SU-DHL-6 (cell line): ENCODE results near the gene SLC2A6.

Experiments used
- H2AFZ ChIP-seq: fragments of 200-600 bp; sonication (generic); 2 replicates; pipeline ENCODE4 v1.6.1; 2014; ENCODE audit warnings: low read depth, mild to moderate bottlenecking, moderate library complexity, mixed read lengths, antibody characterized with exemption, low read length; ENCODE audit not compliant: severe bottlenecking
- H3F3A ChIP-seq: fragments of 200-600 bp; shearing (Covaris generic); 2 replicates; pipeline ENCODE4 v1.6.0; 2016; ENCODE audit warnings: antibody characterized with exemption, mild to moderate bottlenecking; ENCODE audit not compliant: insufficient read depth
- H3K27ac ChIP-seq: fragments of 200-600 bp; sonication (generic); 2 replicates; pipeline ENCODE4 v1.5.1; 2016; ENCODE audit warnings: low read depth, mild to moderate bottlenecking, low read length, moderate library complexity, mixed read lengths
- H3K27me3 ChIP-seq: fragments of 200-600 bp; sonication (generic), shearing (Covaris generic); 2 replicates; pipeline ENCODE4 v1.6.0; 2014; ENCODE audit warnings: mild to moderate bottlenecking, low read length
- H3K36me3 ChIP-seq: fragments of 200-600 bp; sonication (generic); 2 replicates; pipeline ENCODE4 v1.6.1; 2014; ENCODE audit warnings: mild to moderate bottlenecking, low read length, mixed read lengths
- H3K4me2 ChIP-seq: fragments of 300-600, 200-600 bp; shearing (Covaris generic), sonication (generic); 2 replicates; pipeline ENCODE4 v1.6.0; 2014; ENCODE audit warnings: low read length, low read depth, mild to moderate bottlenecking; ENCODE audit not compliant: poor library complexity, severe bottlenecking
- H3K4me3 ChIP-seq: fragments of 200-600 bp; sonication (generic); 2 replicates; pipeline ENCODE4 v1.5.1; 2014; ENCODE audit warnings: antibody characterized with exemption, low read length, mild to moderate bottlenecking, mixed read lengths; ENCODE audit not compliant: insufficient read depth, poor library complexity, severe bottlenecking
- H3K79me2 ChIP-seq: fragments of 200-600 bp; sonication (generic); 2 replicates; pipeline ENCODE4 v1.6.1; 2014; ENCODE audit warnings: mild to moderate bottlenecking, low read length, moderate library complexity; ENCODE audit not compliant: insufficient read depth
- H3K9ac ChIP-seq: fragments of 200-600 bp; sonication (generic); 2 replicates; pipeline ENCODE4 v1.7.0; 2014; ENCODE audit warnings: mild to moderate bottlenecking, low read length
- H3K9me2 ChIP-seq: fragments of 200-600 bp; sonication (generic); replicated peaks from 2 replicates; pipeline ENCODE4 v1.6.1; 2014; ENCODE audit warnings: low read length; ENCODE audit not compliant: insufficient read depth
- H3K9me3 ChIP-seq: fragments of 200-600 bp; sonication (generic); 2 replicates; pipeline ENCODE4 v1.6.1; 2014; ENCODE audit warnings: low read length, mixed read lengths; ENCODE audit not compliant: insufficient read depth
- H4K20me1 ChIP-seq: fragments of 200-600 bp; sonication (generic); 2 replicates; pipeline ENCODE4 v1.6.1; 2014; ENCODE audit warnings: low read depth, mild to moderate bottlenecking, antibody characterized with exemption, low read length, moderate library complexity, mixed read lengths
- EZH2phosphoT487 ChIP-seq: fragments of 200-600 bp; sonication (generic), shearing (Covaris generic); conservative IDR thresholded peaks from 2 replicates; pipeline ENCODE4 v1.6.1; 2018; ENCODE audit warnings: mild to moderate bottlenecking, antibody characterized with exemption, low read length, moderate library complexity, mixed read lengths
- TF ChIP-seq, protein P1 (sequence below): fragments of 200-600 bp; sonication (generic); IDR thresholded peaks from one replicate; pipeline ENCODE4 v1.5.1; 2017; ENCODE audit warnings: antibody characterized with exemption, mild to moderate bottlenecking, low read length, moderate library complexity; ENCODE audit not compliant: insufficient read depth, poor library complexity, severe bottlenecking

SLC2A6 gene

GRCh38 chr9:133454943-133455673 is 23.8 kb downstream of the SLC2A6 start:
- Histone ChIP-seq H3K9ac (no peak overlapping the region), H3K36me3 (no peaks in the 10 kb centered on the region), H3K79me2 (no peaks in the 10 kb centered on the region), H3F3A (no peaks in the 10 kb centered on the region), H3K27ac (no peak overlapping the region), H3K9me3 (no peaks in the 10 kb centered on the region), H3K4me3 (no peak overlapping the region), H2AFZ (no peak overlapping the region), H3K4me2 (no peak overlapping the region), H4K20me1 (no peaks in the 10 kb centered on the region), H3K9me2 (no peaks in the 10 kb centered on the region), H3K27me3 (no peaks in the 10 kb centered on the region)
- TF ChIP-seq, protein P1, sequence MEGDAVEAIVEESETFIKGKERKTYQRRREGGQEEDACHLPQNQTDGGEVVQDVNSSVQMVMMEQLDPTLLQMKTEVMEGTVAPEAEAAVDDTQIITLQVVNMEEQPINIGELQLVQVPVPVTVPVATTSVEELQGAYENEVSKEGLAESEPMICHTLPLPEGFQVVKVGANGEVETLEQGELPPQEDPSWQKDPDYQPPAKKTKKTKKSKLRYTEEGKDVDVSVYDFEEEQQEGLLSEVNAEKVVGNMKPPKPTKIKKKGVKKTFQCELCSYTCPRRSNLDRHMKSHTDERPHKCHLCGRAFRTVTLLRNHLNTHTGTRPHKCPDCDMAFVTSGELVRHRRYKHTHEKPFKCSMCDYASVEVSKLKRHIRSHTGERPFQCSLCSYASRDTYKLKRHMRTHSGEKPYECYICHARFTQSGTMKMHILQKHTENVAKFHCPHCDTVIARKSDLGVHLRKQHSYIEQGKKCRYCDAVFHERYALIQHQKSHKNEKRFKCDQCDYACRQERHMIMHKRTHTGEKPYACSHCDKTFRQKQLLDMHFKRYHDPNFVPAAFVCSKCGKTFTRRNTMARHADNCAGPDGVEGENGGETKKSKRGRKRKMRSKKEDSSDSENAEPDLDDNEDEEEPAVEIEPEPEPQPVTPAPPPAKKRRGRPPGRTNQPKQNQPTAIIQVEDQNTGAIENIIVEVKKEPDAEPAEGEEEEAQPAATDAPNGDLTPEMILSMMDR = no peak
- TF ChIP-seq EZH2phosphoT487 = no peak

DNA sequence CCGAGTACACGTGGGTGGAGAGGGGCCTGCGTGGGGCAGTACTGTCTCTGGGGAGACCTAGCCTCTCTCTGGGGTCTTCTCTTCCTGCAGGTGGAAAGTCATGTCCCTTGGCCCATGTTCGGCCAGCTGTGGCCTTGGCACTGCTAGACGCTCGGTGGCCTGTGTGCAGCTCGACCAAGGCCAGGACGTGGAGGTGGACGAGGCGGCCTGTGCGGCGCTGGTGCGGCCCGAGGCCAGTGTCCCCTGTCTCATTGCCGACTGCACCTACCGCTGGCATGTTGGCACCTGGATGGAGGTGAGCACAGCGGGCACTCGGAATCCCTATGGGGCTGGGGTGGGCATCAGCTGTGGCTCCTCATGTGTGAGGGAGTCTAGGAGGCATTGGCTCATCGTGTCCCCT is 24.6 kb downstream of the SLC2A6 start:
- no peak overlapping the region for H3K9ac ChIP-seq
- no peak overlapping the region for H3K4me3 ChIP-seq
- no peaks in the 10 kb centered on the region for H3K9me3 ChIP-seq
- no peaks in the 10 kb centered on the region for H3F3A ChIP-seq
- no peak overlapping the region for H3K27ac ChIP-seq
- H3K79me2 ChIP-seq = no peaks in the 10 kb centered on the region
- no peak overlapping the region for H3K4me2 ChIP-seq
- H3K27me3 ChIP-seq = no peaks in the 10 kb centered on the region
- no peak for TF ChIP-seq EZH2phosphoT487
- TF ChIP-seq, protein P1 = no peak
- no peaks in the 10 kb centered on the region for H4K20me1 ChIP-seq
- H3K9me2 ChIP-seq = no peaks in the 10 kb centered on the region
- H2AFZ ChIP-seq = no peak overlapping the region
- H3K36me3 ChIP-seq = no peaks in the 10 kb centered on the region

DNA sequence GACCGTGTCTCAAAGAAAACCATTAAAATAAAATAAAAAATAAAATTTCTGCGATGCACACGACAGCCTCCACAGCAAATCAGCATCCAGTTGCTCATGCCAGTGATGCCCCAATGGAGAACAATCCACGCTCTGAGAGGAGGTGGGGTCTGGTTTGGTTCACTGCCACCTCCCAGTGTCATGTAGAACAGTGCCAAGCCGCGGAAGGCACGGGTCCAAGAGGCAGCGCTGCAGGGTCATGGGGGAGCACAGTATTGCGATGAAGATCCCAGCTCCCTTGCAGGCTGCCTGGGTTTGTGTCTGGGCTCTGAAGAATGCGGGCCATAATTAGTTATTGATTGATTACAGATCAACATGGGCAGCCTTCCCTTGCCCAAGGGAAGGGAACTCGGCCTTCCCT is 25.2 kb downstream of the SLC2A6 start:
- Histone ChIP-seq H3K9ac (no peak overlapping the region), H3K36me3 (no peaks in the 10 kb centered on the region), H3K9me3 (no peaks in the 10 kb centered on the region), H3F3A (no peaks in the 10 kb centered on the region), H3K9me2 (no peaks in the 10 kb centered on the region), H2AFZ (no peak overlapping the region), H3K27ac (no peak overlapping the region), H3K4me2 (no peak overlapping the region), H3K27me3 (no peaks in the 10 kb centered on the region), H4K20me1 (no peaks in the 10 kb centered on the region), H3K4me3 (no peak overlapping the region), H3K79me2 (no peaks in the 10 kb centered on the region)
- TF ChIP-seq EZH2phosphoT487 = no peak
- TF ChIP-seq, protein P1 = no peak
